MM.1S (cell line): ENCODE results near the gene TRAF3.

Experiments
- DNase-seq: peaks from one replicate; pipeline ENCODE4 v3.0.0-alpha.2; 2015
- H2AFZ ChIP-seq: fragments of 300-600 bp; sonication (generic); 2 replicates; pipeline ENCODE4 v1.6.0; 2016; ENCODE audit warnings: antibody characterized with exemption, low read length
- H3F3A ChIP-seq: fragments of 300-600 bp; sonication (generic); 2 replicates; pipeline ENCODE4 v1.6.1; 2016; ENCODE audit warnings: mild to moderate bottlenecking, antibody characterized with exemption, low read length, moderate library complexity, mixed read lengths; ENCODE audit not compliant: insufficient read depth
- H3K27ac ChIP-seq: fragments of 300-600 bp; sonication (generic); 2 replicates; pipeline ENCODE4 v1.5.1; 2016; ENCODE audit warnings: mild to moderate bottlenecking, low read length
- H3K27me3 ChIP-seq: fragments of 300-600 bp; sonication (generic); replicated peaks from 2 replicates; pipeline ENCODE4 v1.6.0; 2016; ENCODE audit warnings: low read length; ENCODE audit not compliant: insufficient read depth
- H3K36me3 ChIP-seq: fragments of 300-600 bp; sonication (generic); replicated peaks from 2 replicates; pipeline ENCODE4 v1.6.1; 2016; ENCODE audit warnings: mild to moderate bottlenecking, low read length, mixed read lengths; ENCODE audit not compliant: insufficient read depth
- H3K4me1 ChIP-seq: fragments of 300-600 bp; sonication (generic); 2 replicates; pipeline ENCODE4 v1.6.1; 2016; ENCODE audit warnings: low read length, mixed read lengths
- H3K4me2 ChIP-seq: fragments of 300-600 bp; sonication (generic); 2 replicates; pipeline ENCODE4 v1.6.0; 2016; ENCODE audit warnings: low read depth, low read length
- H3K4me3 ChIP-seq: fragments of 300-600 bp; sonication (generic); 2 replicates; pipeline ENCODE4 v1.5.1; 2016; ENCODE audit warnings: low read length, mixed read lengths
- H3K79me2 ChIP-seq: fragments of 300-600 bp; sonication (generic); 2 replicates; pipeline ENCODE4 v1.6.1; 2016; ENCODE audit warnings: mixed run types, low read length, mixed read lengths
- H3K9ac ChIP-seq: fragments of 300-600 bp; sonication (generic); 2 replicates; pipeline ENCODE4 v1.6.1; 2016; ENCODE audit warnings: low read length, mixed read lengths
- H3K9me2 ChIP-seq: fragments of 300-600 bp; sonication (generic); replicated peaks from 2 replicates; pipeline ENCODE4 v1.6.1; 2016; ENCODE audit warnings: mild to moderate bottlenecking, low read length, mixed read lengths; ENCODE audit not compliant: insufficient read depth
- H3K9me3 ChIP-seq: fragments of 300-600 bp; sonication (generic); replicated peaks from 2 replicates; pipeline ENCODE4 v1.6.1; 2016; ENCODE audit warnings: mild to moderate bottlenecking, low read length, mixed read lengths; ENCODE audit not compliant: insufficient read depth
- H4K20me1 ChIP-seq: fragments of 300-600 bp; sonication (generic); 2 replicates; pipeline ENCODE4 v1.6.1; 2016; ENCODE audit warnings: mild to moderate bottlenecking, low read length, moderate library complexity, mixed read lengths; ENCODE audit not compliant: insufficient read depth
- CTCF ChIP-seq: fragments of 300-600 bp; sonication (generic); IDR thresholded peaks from 2 replicates; pipeline ENCODE4 v1.5.1; 2016; ENCODE audit warnings: antibody characterized with exemption, low read length, mixed read lengths
- EZH2 ChIP-seq: fragments of 300-600 bp; sonication (generic); optimal IDR thresholded peaks from 2 replicates; pipeline ENCODE3; 2017; ENCODE audit warnings: low read depth, mild to moderate bottlenecking, antibody characterized with exemption, low read length, mixed read lengths
- EZH2phosphoT487 ChIP-seq: fragments of 300-600 bp; sonication (generic); IDR thresholded peaks from 2 replicates; pipeline ENCODE4 v1.6.1; 2018; ENCODE audit warnings: antibody characterized with exemption, low read length

Gene TRAF3

GRCh38 chr14:102802834-102803523, 25.7 kb downstream of the TRAF3 start:
- H3K27ac ChIP-seq: no peak overlapping the region
- H3K9me3 ChIP-seq: no peaks in the 10 kb centered on the region
- peaks cover 24% of the 10 kb centered on the region for H3F3A ChIP-seq
- no peak overlapping the region for H3K4me3 ChIP-seq
- no peak overlapping the region for H2AFZ ChIP-seq
- no peak for DNase-seq
- no peak for TF ChIP-seq EZH2phosphoT487
- TF ChIP-seq CTCF: no peak
- TF ChIP-seq EZH2: no peak
- H3K4me2 ChIP-seq: no peak overlapping the region
- H3K79me2 ChIP-seq: peaks cover 86% of the 10 kb centered on the region
- H3K36me3 ChIP-seq: no peaks in the 10 kb centered on the region
- no peak overlapping the region for H3K9ac ChIP-seq
- no peaks in the 10 kb centered on the region for H4K20me1 ChIP-seq
- H3K9me2 ChIP-seq: no peaks in the 10 kb centered on the region
- no peaks in the 10 kb centered on the region for H3K27me3 ChIP-seq
- peaks cover 26% of the 10 kb centered on the region for H3K4me1 ChIP-seq

GRCh38 chr14:102804858-102805257, 27.6 kb downstream of the TRAF3 start:
- H3K27me3 ChIP-seq: no peaks in the 10 kb centered on the region
- H3K9ac ChIP-seq: peak overlapping the region; percentile 49; the same call in 1 of the 2 replicates
- no peaks in the 10 kb centered on the region for H3K9me3 ChIP-seq
- no peak overlapping the region for H2AFZ ChIP-seq
- peak overlapping the region; percentile 41 for H3K4me3 ChIP-seq
- H3K79me2 ChIP-seq: peaks cover 86% of the 10 kb centered on the region
- H3K36me3 ChIP-seq: no peaks in the 10 kb centered on the region
- peak overlapping the region; percentile 83 for H3K4me2 ChIP-seq
- H3K27ac ChIP-seq: peak overlapping the region; percentile 89
- no peak for DNase-seq
- H3F3A ChIP-seq: peaks cover 25% of the 10 kb centered on the region
- peaks cover 28% of the 10 kb centered on the region for H3K4me1 ChIP-seq
- TF ChIP-seq CTCF: no peak
- H3K9me2 ChIP-seq: no peaks in the 10 kb centered on the region
- no peaks in the 10 kb centered on the region for H4K20me1 ChIP-seq

DNA sequence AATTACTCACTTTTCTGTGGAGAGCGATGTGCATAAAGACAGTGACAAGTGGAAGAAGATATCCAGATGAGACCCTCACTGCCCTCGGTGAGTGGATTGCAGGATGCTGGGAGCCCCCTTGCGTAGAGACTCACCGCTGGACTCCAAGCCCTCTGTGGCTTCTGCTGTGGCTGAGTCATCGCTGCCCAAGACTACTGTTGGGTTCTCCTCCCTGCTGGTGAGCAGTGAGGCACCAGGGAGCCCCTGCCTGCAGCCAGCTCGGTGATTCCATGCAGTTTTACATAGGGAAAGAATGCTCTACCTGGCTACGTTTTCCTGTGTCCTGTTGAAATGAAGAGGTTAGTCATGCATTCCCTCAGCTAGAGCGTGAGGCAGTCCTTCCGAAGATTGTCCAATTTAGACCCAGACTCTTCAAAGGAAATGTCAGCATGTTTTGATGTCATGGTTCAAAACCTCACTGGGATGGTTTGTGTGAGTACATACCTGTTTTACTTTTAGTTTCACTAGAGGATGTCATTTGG, 28.2 kb downstream of the TRAF3 start:
- Histone ChIP-seq H3K4me1 (peaks cover 34% of the 10 kb centered on the region), H3K9ac (peak overlapping the region; percentile 49; the same call in 1 of the 2 replicates), H3K4me2 (peak overlapping the region; percentile 83), H4K20me1 (no peaks in the 10 kb centered on the region), H3K9me2 (no peaks in the 10 kb centered on the region), H3K4me3 (peak overlapping the region; percentile 41), H3K36me3 (no peaks in the 10 kb centered on the region), H3F3A (peaks cover 26% of the 10 kb centered on the region), H3K79me2 (peaks cover 86% of the 10 kb centered on the region), H3K27ac (peak overlapping the region; percentile 89), H2AFZ (no peak overlapping the region), H3K27me3 (no peaks in the 10 kb centered on the region), H3K9me3 (no peaks in the 10 kb centered on the region)
- TF ChIP-seq EZH2phosphoT487 (no peak), CTCF (no peak), EZH2 (no peak)
- DNase-seq: peak; percentile 71
